Measurements from ENCODE around the gene JUNB. TPM values are rescaled to one million over a fixed set of nuclear protein-coding genes. Genes with fewer than 3 reads are reported as not detected.

Gene JUNB
- total RNA-seq, 4 donors from 2014 or later = 386 to 857 (median 664) TPM

- Histone ChIP-seq H3K4me1 (peaks cover 0 to 7% (median 6%) of the 10 kb centered on the region in 4 donors), H3K27ac (no peak overlapping the region), H3K9me3 (no peaks in the 10 kb centered on the region), H3K36me3 (no peaks in the 10 kb centered on the region), H3K4me3 (no peak overlapping the region), H3K27me3 (peaks cover 31% of the 10 kb centered on the region)
- in situ Hi-C loops (cut with MboI; ENCODE audit: low pct_ligation_motif_present in 1 of 4, low pct_unique_long_range_greater_than_20kb in 1 of 4, low sequenced_read_pairs in 3 of 4) (no loop called here), intact Hi-C loops (cut with DNase I; ENCODE audit: low total_unique reads) (no loop called here)
- no peak for DNase-seq
- TF ChIP-seq CTCF (IDR thresholded peaks at IDR 0.05) (no peak), POLR2A (IDR thresholded peaks at IDR 0.05) (no peak), POLR2AphosphoS5 (IDR thresholded peaks at IDR 0.05) (no peak), EP300 (IDR thresholded peaks at IDR 0.05; ENCODE audit: low read depth) (no peak)
- WGBS, 2 donors (ENCODE audit: low coverage in 1 of 2) = 80 to 87% methylated on average over 1 to 2 of the region's 2 CpGs
Measured at GRCh38 chr19:12821761-12822160, 30.5 kb downstream of the JUNB start.

GRCh38 chr19:12825254-12826131 is 34.2 kb downstream of the JUNB start:
- no peaks in the 10 kb centered on the region for H3K9me3 ChIP-seq
- no peaks in the 10 kb centered on the region for H3K36me3 ChIP-seq
- H3K4me3 ChIP-seq = no peak overlapping the region
- intact Hi-C loops (cut with DNase I; ENCODE audit: low total_unique reads) (no loop called here), in situ Hi-C loops (cut with MboI; ENCODE audit: low pct_ligation_motif_present in 1 of 4, low pct_unique_long_range_greater_than_20kb in 1 of 4, low sequenced_read_pairs in 3 of 4) (no loop called here)
- no peak overlapping the region for H3K27ac ChIP-seq
- DNase-seq = no peak
- TF ChIP-seq POLR2A (IDR thresholded peaks at IDR 0.05) (no peak), EP300 (IDR thresholded peaks at IDR 0.05; ENCODE audit: low read depth) (no peak), CTCF (IDR thresholded peaks at IDR 0.05) (peak in 3 of 5 experiments; percentile 19 to 36 (median 36)), POLR2AphosphoS5 (IDR thresholded peaks at IDR 0.05) (no peak)
- H3K4me1 ChIP-seq = peaks cover 0 to 17% (median 6%) of the 10 kb centered on the region in 4 donors
- 4 to 8% methylated on average over 9 to 46 of the region's 46 CpGs for WGBS, 2 donors (ENCODE audit: low coverage in 1 of 2)
- H3K27me3 ChIP-seq = peaks cover 68% of the 10 kb centered on the region

GRCh38 chr19:12828494-12828893 is 37.2 kb downstream of the JUNB start:
- peaks cover 4 to 28% (median 17%) of the 10 kb centered on the region in 4 donors for H3K4me1 ChIP-seq
- peaks cover 96% of the 10 kb centered on the region for H3K27me3 ChIP-seq
- 3 to 17% methylated on average over 1 to 23 of the region's 23 CpGs for WGBS, 2 donors (ENCODE audit: low coverage in 1 of 2)
- H3K27ac ChIP-seq = no peak overlapping the region
- H3K4me3 ChIP-seq = no peak overlapping the region
- DNase-seq = peak; percentile 67
- no peaks in the 10 kb centered on the region for H3K9me3 ChIP-seq
- no peaks in the 10 kb centered on the region for H3K36me3 ChIP-seq
- in situ Hi-C loops (cut with MboI; ENCODE audit: low pct_ligation_motif_present in 1 of 4, low pct_unique_long_range_greater_than_20kb in 1 of 4, low sequenced_read_pairs in 3 of 4) (no loop called here), intact Hi-C loops (cut with DNase I; ENCODE audit: low total_unique reads) (no loop called here)
- TF ChIP-seq CTCF (IDR thresholded peaks at IDR 0.05) = no peak
- TF ChIP-seq EP300 (IDR thresholded peaks at IDR 0.05; ENCODE audit: low read depth) = no peak
- no peak for TF ChIP-seq POLR2A (IDR thresholded peaks at IDR 0.05)
- TF ChIP-seq POLR2AphosphoS5 (IDR thresholded peaks at IDR 0.05) = no peak

- TF ChIP-seq POLR2AphosphoS5 (IDR thresholded peaks at IDR 0.05) (no peak), EP300 (IDR thresholded peaks at IDR 0.05; ENCODE audit: low read depth) (no peak), CTCF (IDR thresholded peaks at IDR 0.05) (no peak), POLR2A (IDR thresholded peaks at IDR 0.05) (no peak)
- intact Hi-C loops (cut with DNase I; ENCODE audit: low total_unique reads) (no loop called here), in situ Hi-C loops (cut with MboI; ENCODE audit: low pct_ligation_motif_present in 1 of 4, low pct_unique_long_range_greater_than_20kb in 1 of 4, low sequenced_read_pairs in 3 of 4) (no loop called here)
- peaks cover 97% of the 10 kb centered on the region for H3K27me3 ChIP-seq
- WGBS, 2 donors (ENCODE audit: low coverage in 1 of 2) = 0% methylated on average over 5 of the region's 5 CpGs; no CpG with 5 or more reads in 1 of the 2 donors
- H3K4me1 ChIP-seq = peaks cover 13 to 31% (median 22%) of the 10 kb centered on the region in 4 donors
- H3K4me3 ChIP-seq = peak overlapping the region in 3 of 4 donors; percentile 24 to 56 (median 31)
- no peak for DNase-seq
- H3K9me3 ChIP-seq = no peaks in the 10 kb centered on the region
- H3K27ac ChIP-seq = no peak overlapping the region
- no peaks in the 10 kb centered on the region for H3K36me3 ChIP-seq
Measured at GRCh38 chr19:12833418-12833737, 42.1 kb downstream of the JUNB start.

Data from transverse colon (tissue), 4 donors.